Activated CD8-positive, alpha-beta memory T cell treated with anti-CD3 and anti-CD28 coated beads, Interleukin-2, amount 50 U/mL, for 1 hour (primary cell): ENCODE measurements around the gene IPO13.

ENCODE experiments used
- DNase-seq: peaks from one replicate; pipeline ENCODE4 v3.0.0-alpha.2; 2020; ENCODE audit errors: extremely low read depth

Gene IPO13

DNA sequence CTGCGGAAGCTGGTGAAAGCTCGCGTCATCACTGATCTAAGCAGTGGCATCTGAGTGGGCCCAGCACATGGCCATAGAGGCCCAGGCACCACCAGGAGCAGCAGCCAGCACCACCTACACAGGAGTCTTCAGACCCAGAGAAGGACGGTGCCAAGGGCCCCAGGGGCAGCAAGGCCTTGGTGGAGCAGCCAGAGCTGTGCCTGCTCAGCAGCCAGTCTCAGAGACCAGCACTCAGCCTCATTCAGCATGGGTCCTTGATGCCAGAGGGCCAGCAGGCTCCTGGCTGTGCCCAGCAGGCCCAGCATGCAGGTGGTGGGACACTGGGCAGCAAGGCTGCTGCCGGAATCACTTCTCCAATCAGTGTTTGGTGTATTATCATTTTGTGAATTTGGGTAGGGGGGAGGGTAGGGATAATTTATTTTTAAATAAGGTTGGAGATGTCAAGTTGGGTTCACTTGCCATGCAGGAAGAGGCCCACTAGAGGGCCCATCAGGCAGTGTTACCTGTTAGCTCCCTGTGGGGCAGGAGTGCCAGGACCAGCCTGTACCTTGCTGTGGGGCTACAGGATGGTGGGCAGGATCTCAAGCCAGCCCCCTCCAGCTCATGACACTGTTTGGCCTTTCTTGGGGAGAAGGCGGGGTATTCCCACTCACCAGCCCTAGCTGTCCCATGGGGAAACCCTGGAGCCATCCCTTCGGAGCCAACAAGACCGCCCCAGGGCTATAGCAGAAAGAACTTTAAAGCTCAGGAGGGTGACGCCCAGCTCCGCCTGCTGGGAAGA lies 16.4 kb upstream of the IPO13 start:
- DNase-seq, result no peak

DNA sequence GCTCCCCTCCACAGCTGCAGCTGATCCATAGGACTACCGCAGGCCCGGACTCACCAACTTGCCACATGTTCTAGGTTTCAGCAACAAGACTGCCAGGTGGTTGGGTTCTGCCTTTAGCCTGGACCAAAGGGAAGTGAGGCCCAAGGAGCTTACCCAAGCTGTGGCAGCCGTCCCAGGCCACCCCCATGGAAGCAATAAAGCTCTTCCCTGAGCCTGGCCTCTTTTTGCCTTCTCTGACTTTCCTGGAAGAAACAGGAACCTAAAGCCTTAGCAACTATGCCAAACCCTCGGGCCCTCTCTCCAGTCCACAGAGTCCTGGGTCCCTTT lies 15.8 kb upstream of the IPO13 start:
- DNase-seq, result no peak

DNA sequence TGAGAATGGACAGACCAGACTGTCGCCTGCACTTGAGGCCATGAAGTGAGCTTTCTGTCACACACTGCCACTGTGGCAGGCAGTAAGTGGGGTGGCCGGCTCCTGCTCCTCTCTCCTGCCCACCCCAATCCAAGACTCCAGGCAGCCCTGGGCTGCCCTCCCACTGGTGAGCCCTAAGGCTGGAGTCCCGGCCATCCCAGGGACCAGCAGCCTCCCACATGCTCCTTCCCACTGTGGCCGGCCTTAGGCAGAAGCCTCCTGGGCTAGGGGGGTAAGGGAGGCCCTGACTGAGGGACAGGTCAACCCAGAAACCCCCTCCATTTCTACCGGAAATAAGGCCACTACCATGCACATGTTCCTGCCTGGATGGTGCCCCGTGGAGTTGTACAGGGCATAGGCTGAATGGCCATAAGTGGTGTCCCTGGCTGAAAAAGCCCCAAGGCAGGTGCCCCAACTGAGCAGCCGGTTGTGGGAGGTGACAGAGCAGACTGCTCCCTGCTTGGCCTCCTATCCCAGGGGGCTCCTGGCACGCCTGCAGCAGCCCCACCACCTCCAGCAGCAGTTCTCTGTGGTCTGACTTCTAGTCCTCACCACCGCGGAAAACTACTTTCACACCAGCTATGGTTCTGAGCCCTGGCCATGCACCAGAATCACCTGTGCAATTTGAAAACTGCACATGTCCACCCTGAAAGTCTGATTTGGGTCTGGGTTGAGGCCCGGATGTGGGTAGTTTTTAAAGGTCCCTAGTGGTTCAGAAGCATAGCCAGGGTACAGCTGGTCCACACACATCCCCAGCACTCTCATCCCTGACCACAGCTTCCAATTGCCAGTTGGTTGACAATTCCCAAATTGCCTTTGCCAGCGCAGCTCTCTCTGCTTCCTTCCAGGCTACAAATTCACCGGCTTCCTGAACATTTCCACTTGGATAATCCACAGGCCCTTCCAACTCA lies 14.8 kb upstream of the IPO13 start:
- no peak for DNase-seq

DNA sequence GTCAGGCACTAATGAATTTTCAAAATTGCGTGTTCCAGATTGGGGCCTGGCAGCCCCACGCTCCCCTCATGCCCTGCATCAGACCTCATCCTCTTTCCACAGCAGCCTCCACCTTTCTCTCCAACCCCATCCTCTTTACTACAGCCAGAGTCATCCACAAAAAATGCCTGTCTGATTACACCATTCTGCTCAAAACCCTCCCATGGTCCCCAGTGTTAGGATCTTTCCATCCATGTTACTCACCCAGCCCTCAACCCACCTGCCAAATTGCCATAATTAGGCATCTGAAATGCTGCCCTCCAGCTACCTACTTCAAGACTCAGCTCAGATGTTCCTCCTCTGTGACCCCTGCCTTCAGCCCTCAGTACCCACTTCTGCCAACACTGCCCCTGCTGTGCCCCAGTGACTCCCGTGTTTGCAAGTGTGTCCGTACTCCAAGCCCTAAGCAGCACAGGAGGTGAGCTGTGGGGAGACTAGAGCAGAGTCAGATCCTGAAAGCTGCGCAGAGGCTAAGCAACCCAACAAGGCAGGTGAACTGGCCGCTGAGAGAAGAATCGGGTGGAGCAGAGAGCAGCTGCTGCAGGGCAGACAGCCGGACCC lies 13.9 kb upstream of the IPO13 start:
- no peak for DNase-seq

DNA sequence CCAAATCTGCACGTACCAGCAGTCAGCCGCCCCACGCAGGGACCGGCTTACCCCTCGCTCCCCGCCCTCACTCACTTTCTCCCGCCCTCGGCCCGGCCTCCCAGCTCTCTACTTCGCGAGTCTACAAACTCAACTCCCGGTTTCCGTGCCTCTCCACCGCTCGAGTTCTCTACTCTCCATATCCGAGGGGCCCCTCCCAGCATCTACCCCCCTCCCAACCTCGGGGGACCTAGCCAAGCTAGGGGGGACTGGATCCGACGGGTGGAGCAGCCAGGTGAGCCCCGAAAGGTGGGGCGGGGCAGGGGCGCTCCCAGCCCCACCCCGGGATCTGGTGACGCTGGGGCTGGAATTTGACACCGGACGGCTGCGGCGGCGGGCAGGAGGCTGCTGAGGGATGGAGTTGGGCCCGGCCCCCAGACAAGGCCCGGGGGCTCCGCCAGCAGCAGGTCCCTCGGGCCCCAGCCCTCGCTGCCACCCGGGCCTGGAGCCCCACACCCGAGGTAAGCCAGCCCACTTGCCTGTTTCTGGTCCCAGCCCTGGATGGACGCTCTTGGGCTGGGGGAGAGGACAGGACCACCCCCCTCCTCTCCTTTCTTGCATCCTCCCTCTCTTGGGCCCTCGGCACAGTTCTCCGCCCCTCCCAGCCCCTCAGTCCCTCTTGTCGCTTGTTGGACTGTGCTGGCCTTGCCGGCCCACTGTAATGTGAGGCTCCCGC lies 13.2 kb upstream of the IPO13 start, which contains the start of gene ARTN:
TSS of gene ARTN (plus strand) at position 416 of the 715 bp plus-strand sequence. CDS start 1,856 bp downstream, outside the sequence.
- no peak for DNase-seq

DNA sequence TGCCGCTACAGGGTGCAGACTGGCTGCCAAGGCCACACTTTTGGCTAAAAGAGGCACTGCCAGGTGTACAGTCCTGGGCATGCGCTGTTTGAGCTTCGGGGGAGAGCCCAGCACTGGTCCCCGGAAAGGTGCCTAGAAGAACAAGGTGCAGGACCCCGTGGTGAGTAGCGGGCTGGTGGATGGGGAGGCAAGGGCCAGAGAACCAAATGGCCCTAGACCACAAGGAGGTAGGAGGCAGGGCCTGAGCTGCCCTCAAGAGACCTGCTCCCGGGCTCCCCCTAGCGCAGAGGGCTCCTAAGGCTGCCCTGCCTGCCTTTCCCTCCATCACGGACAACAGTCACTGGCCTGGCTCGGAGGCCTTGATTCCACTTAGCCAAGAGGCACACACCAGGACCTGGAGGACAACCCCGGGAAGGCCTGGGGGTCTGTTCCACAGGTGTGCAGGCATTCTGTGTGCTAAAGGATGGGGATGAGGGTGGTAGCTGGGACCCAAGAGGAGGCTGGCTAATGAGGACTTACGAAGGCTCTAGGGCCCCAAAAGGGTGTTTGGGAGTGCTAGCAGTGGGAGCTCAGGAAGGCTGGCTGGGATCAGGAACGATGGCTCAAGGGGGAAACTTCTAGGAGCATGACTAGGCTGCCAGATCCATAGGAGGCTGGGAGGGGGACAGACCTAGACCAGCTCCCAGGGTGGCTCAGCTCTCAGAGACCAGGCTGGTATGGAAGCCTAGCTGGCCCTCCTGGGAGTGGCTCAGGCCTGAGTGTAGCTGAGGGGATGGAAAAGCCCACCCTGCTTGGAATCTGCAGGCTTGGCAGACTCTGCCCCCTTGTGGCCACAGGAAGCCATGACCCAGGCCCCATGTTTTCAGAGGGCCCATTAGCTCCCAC lies 12.4 kb upstream of the IPO13 start:
- DNase-seq, result peak; percentile 18

DNA sequence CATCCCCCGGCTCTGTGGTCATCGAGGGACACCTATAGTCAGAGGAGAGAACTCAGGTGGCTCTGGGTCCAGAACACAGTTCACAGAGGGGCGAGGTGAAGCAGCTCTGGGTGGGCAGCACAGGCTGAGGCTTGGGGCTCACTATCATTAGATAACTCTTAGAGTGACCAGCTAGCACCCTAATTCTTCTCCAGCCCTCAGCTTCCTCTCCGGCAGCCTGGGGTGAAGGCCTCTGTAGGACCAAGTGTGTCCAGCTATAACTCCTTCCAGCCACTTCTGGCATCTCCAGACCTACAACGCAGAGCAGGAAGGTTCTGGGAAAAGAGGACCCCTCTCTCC lies 11.8 kb upstream of the IPO13 start:
- no peak for DNase-seq

DNA sequence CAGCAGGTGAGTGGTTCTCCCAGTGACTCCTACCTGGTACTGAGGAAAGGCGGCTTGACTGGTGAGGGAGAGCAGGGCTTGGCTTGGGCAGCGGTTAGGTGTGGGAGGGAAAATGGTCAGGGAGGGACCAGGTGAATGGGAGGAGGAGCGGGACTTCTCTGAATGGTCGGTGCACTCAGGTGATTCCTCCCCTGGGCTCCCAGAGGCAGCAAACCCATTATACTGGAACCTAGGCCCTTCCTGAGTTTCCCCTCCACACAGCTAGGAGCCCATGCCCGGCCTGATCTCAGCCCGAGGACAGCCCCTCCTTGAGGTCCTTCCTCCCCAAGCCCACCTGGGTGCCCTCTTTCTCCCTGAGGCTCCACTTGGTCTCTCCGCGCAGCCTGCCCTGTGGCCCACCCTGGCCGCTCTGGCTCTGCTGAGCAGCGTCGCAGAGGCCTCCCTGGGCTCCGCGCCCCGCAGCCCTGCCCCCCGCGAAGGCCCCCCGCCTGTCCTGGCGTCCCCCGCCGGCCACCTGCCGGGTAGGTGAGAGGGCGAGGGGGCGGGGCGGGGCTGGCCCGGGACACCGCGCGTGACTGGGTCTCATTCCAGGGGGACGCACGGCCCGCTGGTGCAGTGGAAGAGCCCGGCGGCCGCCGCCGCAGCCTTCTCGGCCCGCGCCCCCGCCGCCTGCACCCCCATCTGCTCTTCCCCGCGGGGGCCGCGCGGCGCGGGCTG lies 10.9 kb upstream of the IPO13 start:
- no peak for DNase-seq

DNA sequence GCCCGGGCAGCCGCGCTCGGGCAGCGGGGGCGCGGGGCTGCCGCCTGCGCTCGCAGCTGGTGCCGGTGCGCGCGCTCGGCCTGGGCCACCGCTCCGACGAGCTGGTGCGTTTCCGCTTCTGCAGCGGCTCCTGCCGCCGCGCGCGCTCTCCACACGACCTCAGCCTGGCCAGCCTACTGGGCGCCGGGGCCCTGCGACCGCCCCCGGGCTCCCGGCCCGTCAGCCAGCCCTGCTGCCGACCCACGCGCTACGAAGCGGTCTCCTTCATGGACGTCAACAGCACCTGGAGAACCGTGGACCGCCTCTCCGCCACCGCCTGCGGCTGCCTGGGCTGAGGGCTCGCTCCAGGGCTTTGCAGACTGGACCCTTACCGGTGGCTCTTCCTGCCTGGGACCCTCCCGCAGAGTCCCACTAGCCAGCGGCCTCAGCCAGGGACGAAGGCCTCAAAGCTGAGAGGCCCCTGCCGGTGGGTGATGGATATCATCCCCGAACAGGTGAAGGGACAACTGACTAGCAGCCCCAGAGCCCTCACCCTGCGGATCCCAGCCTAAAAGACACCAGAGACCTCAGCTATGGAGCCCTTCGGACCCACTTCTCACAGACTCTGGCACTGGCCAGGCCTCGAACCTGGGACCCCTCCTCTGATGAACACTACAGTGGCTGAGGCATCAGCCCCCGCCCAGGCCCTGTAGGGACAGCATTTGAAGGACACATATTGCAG lies 10.2 kb upstream of the IPO13 start:
- no peak for DNase-seq

DNA sequence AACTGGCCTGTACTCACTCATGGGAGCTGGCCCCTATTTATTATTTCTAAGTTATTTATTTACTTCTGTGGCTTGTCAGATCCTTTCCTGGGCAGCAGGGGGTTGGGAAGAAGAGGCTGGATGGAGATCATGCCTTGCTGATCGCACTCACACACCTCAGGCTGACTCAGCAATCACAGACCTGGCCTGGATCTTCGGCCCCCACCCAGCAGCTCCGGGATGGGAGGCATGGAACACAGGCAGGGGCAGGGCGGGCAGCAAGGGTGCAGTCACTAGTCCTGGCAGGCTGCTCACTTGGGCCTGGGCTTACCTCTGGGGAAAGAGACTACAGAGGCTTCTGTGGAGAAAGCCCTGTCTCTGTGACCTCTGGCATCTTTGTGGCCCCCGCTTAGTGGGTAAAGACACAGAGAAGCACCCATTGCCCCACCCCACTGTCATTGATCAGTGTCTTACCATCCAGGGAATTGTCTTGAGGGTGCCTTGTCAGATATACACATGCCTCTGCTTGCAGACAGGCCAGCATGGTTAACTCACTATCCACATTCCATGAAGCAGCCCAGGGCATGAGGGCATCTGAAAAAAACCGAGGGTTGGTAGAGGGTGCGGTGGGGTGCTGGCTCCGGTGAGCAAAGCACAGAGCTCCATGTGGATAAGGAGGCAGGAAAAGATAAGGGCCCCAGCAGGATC lies 9.4 kb upstream of the IPO13 start:
- DNase-seq, result no peak

DNA sequence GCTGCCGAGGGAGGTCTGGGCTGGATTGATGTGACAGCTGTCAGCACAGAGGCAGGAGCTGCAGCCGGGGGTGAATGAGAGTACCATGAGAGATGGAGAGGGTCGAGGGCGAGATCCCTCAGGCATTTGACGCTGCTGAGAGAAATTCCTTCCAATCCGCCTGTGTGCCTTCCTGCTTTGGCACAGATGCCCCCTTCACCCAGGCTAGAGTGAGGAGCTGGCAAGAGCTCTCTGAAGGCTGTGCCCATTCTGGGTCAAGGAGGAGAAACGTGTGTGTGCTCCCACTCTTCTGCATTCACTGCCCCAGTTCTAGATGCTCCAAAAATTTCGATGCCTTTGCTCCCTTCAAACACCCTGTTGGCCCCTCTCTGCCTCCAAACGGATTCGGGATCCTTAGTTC lies 8.4 kb upstream of the IPO13 start:
- DNase-seq, result no peak

DNA sequence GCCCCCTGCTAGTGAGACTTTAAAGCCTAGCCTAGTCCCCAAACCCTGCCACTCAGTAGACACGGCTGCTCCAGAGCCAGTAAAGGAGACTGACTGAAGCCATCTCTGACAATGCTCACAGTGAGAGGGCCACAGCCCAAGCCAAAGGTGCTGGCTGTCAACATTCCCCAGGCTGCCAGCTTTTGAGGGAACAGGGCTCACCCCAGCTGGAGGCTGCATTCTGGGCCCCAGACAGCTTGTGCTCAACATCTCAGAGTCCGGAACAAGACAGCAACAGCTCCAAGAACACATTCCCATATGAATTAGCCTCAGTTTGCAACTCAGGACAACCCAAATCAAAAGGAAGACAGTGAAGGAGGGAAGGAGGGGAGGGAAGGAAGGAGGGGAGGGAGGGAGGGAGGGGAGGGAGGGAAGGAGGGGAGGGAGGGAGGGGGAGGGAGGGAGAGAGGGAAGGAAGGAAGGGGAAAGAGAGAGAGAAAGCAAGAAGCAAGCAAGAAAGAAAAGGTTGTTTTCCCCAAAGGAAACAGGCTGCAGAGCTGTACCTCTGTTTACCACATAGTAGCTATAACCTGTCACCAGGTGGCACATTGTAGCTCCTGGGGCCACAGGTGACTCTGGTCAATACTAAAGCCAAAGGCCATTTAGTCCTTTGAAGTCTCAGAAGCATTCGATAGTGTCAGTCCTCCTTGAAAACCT lies 7.7 kb upstream of the IPO13 start:
- DNase-seq, result no peak

DNA sequence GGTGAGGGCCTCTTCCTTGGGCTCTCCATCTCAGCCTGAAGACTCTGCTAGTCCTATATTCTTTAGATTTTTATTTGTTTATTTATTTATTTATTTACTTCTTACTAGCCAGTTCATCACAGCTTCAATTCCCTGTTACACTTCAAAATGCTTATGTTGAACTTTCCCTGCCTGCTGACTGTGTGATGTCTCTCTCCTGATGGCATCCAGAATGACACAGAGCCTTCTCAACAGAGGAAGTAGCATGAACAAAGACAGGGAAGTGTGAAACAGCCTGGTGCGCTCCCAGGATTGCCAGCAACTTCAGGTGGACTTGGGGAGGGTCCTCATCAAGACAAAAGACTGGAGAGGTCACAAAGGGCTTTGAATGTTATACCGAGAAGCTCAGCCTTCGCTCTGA lies 4.3 kb upstream of the IPO13 start:
- no peak for DNase-seq

DNA sequence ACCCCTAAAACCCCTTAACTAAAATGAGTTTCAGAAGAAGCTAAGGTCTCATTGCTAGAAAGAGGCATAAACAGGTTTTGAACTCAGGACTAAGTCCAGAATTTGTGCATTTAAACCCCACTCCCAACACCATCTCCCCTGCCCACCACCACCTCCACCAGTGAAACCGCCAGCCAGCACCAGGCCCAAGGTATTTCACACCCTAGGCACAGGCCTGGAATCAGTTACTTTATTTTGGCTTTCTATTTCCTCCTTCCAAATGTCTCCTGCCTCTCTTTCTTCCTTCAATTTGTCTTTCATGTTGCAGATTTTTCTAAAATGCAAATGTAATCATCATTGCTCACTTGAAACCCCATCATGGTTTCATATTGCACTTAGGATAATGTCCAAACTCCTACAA lies 1.9 kb upstream of the IPO13 start:
- no peak for DNase-seq

DNA sequence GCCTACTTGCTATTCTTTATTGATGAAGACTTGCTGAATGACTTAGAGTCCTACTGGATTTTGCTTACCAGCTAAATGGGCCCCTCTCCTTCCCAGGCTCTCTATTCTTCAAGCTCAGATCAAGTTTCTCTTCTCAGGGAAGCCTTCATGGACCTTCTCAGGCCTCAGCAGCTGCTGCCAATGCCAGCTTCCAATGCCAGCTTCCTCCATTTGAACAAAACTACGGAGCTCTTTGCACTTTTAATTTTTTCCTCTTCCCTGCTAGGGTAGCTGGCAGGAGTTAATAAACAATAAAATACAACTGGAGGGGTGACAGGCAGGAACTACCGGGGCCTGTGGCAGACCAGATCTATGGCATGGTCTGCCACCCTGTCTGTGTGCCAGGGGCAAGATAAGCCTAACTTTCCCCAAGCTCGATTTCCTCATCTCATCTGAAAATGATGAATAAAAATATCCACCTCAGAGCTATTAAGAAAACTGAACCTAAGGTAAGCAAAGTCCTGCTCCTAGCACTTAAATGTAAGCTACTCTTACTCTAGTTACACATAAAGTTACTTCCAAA lies 995 bp upstream of the IPO13 start:
- DNase-seq, result no peak

DNA sequence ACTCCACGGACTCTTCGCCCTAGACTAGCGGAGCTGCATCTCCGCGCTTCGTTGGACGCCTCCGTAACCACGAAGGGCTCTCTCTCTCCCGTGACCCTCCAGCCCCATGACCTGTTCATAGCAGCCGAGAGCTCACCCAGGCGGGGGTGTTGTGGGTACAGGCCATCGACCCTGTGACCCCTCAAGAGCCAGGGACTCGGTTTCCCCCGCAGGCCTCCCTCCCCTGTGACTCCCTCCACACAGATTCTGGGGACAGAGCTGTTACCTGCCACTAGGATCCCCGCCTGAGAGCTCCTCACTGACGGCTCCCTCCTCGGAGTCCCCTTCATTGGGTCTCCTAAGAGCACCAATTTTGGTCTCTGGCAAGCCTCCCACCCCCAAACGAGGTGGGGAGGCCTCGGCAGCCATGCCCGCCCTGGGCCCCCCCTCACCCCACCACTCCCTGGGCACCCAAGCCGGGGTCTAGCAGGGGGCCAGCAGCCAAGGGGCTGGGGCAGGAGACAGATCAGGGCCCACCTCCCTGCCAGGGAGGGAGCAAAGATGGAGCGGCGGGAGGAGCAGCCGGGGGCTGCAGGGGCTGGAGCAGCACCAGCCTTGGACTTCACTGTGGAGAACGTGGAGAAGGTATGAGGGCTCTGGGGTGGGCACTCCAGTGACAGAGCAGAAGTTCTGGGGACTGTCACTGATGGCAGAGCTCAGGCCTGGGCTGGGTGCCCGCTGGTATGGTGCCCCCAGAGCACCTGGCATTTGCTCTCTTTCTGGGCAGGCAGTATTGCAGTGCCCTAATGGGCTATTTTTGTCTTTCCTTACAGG lies 517 bp downstream of the IPO13 start:
- no peak for DNase-seq

DNA sequence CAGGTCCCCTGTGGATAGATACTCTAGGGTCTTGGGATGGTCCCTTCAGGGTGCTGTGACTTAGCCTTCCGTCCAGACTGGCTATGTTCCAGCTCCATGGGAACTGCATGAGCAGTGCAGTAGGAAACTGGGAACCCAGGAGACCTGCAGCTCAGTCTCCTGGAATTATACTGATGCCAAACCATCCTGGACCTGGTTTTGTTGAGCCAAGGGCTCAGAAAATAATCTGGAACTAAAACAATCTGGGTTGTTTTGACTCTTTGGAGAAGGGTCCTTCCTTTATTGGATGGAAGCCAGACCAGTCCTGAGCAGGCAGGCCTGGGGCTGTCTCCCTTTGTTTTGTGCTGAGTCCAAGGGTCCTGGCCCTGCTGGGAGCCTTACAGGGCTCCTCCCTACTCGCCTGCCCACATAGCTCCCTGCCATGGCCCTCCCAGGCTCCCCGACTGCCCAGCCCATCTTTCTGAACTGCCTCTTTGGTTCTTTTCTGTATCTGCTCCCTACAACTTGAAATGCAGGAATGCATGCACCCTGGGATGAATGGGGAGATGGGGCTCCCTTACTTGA lies 1.2 kb downstream of the IPO13 start:
- DNase-seq, result no peak
